Mesothelial cell of epicardium (in vitro differentiated cells): ENCODE results near the gene FADS2. TPM values are rescaled to one million over a fixed set of nuclear protein-coding genes. Genes with fewer than 3 reads are reported as not detected.

Experiments
- DNase-seq, 2 experiments: peaks; one replicate each; pipeline ENCODE4 v3.0.0; 2021; ENCODE audit warnings: low spot score in 2 of 2; ENCODE audit not compliant: unreplicated experiment in 2 of 2
- H3K27ac Mint-ChIP-seq: 2 replicates; pipeline ENCODE4 v1.8.0; 2021; ENCODE audit warnings: mixed read lengths
- H3K27me3 Mint-ChIP-seq: 2 replicates; pipeline ENCODE4 v1.8.0; 2021; ENCODE audit warnings: low read depth, mixed read lengths
- H3K36me3 Mint-ChIP-seq: 2 replicates; pipeline ENCODE4 v1.8.0; 2021; ENCODE audit warnings: mixed read lengths
- H3K4me1 Mint-ChIP-seq: 2 replicates; pipeline ENCODE4 v1.8.0; 2021; ENCODE audit warnings: mixed read lengths
- H3K4me3 Mint-ChIP-seq: 2 replicates; pipeline ENCODE4 v1.8.0; 2021; ENCODE audit warnings: mild to moderate bottlenecking, moderate library complexity, mixed read lengths
- H3K9me3 Mint-ChIP-seq: 2 replicates; pipeline ENCODE4 v1.8.0; 2021; ENCODE audit warnings: mixed read lengths
- CTCF ChIP-seq: fragments of 200-600 bp; sonication (generic); IDR thresholded peaks from one replicate; pipeline ENCODE4 v1.5.0; 2021; ENCODE audit warnings: antibody characterized with exemption; ENCODE audit not compliant: unreplicated experiment
- total RNA-seq: library from RNA; stranded (reverse); gene quantifications from 3 replicates; pipeline ENCODE4 v1.2.1, GENCODE V29; 2021

Gene FADS2
- total RNA-seq, 1 donor from 2014 or later = 337 TPM

- Mint-ChIP-seq H3K36me3 (peaks cover 21% of the 10 kb centered on the region), H3K9me3 (no peaks in the 10 kb centered on the region), H3K4me3 (no peak overlapping the region), H3K27me3 (no peaks in the 10 kb centered on the region), H3K27ac (peak overlapping the region; percentile 86), H3K4me1 (no peaks in the 10 kb centered on the region)
- no peak for TF ChIP-seq CTCF
- DNase-seq = no peak
These were observed 43.6 kb upstream of the FADS2 start for GRCh38 chr11:61784506-61784805.

GRCh38 chr11:61785837-61786402 is 42.2 kb upstream of the FADS2 start:
- DNase-seq = no peak
- no peaks in the 10 kb centered on the region for H3K4me1 Mint-ChIP-seq
- H3K27me3 Mint-ChIP-seq = no peaks in the 10 kb centered on the region
- H3K36me3 Mint-ChIP-seq = peaks cover 19% of the 10 kb centered on the region
- H3K9me3 Mint-ChIP-seq = no peaks in the 10 kb centered on the region
- TF ChIP-seq CTCF = no peak
- peak overlapping the region; percentile 39 for H3K27ac Mint-ChIP-seq
- no peak overlapping the region for H3K4me3 Mint-ChIP-seq

GRCh38 chr11:61787928-61788491 is 40.1 kb upstream of the FADS2 start:
- Mint-ChIP-seq H3K4me1 (peaks cover 10% of the 10 kb centered on the region), H3K27me3 (no peaks in the 10 kb centered on the region), H3K9me3 (no peaks in the 10 kb centered on the region), H3K27ac (peak overlapping the region; percentile 62), H3K36me3 (peaks cover 17% of the 10 kb centered on the region), H3K4me3 (no peak overlapping the region)
- no peak for DNase-seq
- TF ChIP-seq CTCF = peak; percentile 37

- TF ChIP-seq CTCF = peak; percentile 38
- H3K36me3 Mint-ChIP-seq = peaks cover 4% of the 10 kb centered on the region
- peak in 1 of 2 experiments; percentile 75 for DNase-seq
- H3K27me3 Mint-ChIP-seq = no peaks in the 10 kb centered on the region
- peak overlapping the region; percentile 99 for H3K27ac Mint-ChIP-seq
- peaks cover 18% of the 10 kb centered on the region for H3K4me1 Mint-ChIP-seq
- peak overlapping the region; percentile 90 for H3K4me3 Mint-ChIP-seq
- H3K9me3 Mint-ChIP-seq = no peaks in the 10 kb centered on the region
These were observed 36.3 kb upstream of the FADS2 start for GRCh38 chr11:61791737-61792309.

GRCh38 chr11:61792310-61793082 is 35.6 kb upstream of the FADS2 start, which contains the start of the genes FEN1 and TMEM258:
Gene FEN1, plus strand, starts transcription at chr11:61792911. Its CDS starts 2,451 bp downstream, at chr11:61795362.
Gene TMEM258, minus strand, starts transcription at chr11:61792599. Its CDS starts 41 bp downstream, at chr11:61792558.
- H3K4me1 Mint-ChIP-seq = peaks cover 25% of the 10 kb centered on the region
- peak; percentile 7 for TF ChIP-seq CTCF
- peak within 1 kb of the TSS; percentile 99 for H3K27ac Mint-ChIP-seq
- H3K4me3 Mint-ChIP-seq = peak within 1 kb of the TSS; percentile 90
- H3K9me3 Mint-ChIP-seq = no peaks in the 10 kb centered on the region
- H3K36me3 Mint-ChIP-seq = peaks cover 4% of the 10 kb centered on the region
- peak; percentile 79 to 88 for DNase-seq
- H3K27me3 Mint-ChIP-seq = no peaks in the 10 kb centered on the region
